ENCODE measurements around the gene ZNF215.

GRCh38 chr11:6876914-6877313, 49.3 kb upstream of the ZNF215 start:
- no peak for TF ChIP-seq CTCF (conservative IDR thresholded peaks at IDR 0.05; ENCODE audit: low read depth, low read length)
- TF ChIP-seq EZH2 (IDR thresholded peaks at IDR 0.05; ENCODE audit: borderline replicate concordance, low read depth, low read length, poor library complexity, severe bottlenecking) = no peak
